Stimulated activated CD4-positive, alpha-beta T cell treated with anti-CD3 and anti-CD28 coated beads, TNF-alpha, amount 100 ng/mL, for 24 hours (primary cell): ENCODE data around the gene IGSF23.

Experiments
- DNase-seq, 3 experiments: peaks; one replicate each; pipeline ENCODE4 v3.0.0-alpha.2; 2020; ENCODE audit warnings: low read depth in 3 of 3

The IGSF23 gene, protein sequence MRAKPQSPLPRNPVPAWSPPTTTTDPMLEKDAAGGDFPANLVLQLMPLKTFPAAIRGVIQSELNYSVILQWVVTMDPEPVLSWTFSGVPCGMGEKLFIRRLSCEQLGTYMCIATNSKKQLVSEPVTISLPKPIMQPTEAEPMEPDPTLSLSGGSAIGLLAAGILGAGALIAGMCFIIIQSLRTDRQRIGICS

DNA sequence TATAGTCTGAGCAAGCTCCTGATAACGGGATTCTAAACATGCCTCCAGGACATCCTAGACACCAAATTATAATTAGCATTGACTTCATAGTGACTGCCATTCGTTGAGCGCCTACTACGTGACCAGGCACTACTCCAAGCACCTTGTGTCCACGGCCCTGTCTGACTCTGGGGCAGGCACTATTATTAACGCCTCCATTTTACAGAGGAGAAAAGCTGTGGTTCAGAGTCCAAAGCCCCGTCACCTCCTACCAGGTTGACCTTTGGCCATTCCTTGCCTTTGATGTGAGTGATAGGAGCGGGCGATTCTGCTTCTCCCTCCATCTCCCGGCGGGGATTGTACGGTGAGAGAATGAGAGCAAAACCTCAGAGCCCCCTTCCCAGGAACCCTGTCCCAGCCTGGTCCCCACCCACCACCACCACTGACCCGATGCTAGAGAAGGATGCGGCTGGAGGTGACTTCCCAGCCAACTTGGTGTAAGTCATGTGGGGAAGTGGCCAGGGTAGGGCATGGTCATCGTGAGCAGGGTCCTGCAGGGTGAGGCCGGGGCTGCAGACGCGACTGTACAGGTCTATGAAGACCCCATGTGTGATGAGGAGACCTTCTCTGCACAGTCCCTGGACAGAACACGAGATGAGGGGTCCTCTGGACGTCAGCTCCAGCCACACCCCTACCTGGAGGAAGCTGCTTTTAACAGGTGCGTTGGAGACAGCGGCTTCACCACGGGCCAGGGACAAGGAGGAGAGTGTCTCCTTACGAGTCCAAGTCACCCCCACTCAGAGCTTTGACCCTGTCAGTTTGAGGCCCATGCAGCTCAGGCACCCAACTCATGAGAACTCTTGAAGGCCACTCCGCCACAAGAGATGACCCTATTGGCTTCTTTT is at the start of gene IGSF23:
Gene IGSF23 (plus strand): TSS at position 269 of the 884 bp plus-strand sequence. CDS start 83 bp downstream, at position 352.
- DNase-seq = no peak

DNA sequence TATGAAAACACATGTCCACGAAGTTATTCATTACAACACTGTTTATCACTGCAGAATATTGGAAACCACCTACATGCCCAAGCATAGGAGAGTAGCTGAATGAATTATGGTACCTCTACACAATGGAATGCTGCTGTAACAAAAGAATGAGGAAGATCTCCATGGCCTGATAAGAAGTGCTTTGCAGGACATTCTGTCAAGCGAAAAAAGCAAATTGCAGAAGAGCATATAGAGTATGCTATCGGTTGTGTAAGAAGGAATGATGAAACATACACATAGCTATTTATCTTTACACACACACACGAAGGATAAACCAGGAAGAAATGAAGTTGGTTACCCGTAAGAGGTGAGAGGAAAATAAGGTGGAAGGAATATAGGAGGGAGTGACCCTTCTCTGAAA is 46.4 kb upstream of the IGSF23 start:
- DNase-seq = no peak

DNA sequence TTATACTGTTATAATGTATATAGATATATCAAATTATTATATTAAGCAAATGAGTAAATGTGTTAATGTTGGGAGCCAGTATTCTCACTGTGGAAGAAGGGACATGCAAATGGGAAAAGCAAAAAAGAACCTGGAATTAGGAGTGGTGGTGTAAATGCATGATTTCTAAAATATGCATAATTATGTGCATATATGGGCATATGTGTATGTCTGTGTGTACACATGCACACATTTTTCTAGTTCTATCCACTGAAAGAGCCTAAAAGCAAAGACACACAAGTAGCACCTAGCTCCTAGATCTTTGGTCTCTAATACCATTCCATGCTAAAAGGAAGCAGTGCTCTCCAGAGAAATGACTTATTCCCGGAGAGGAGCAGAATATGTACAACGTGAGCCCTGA is 45.6 kb upstream of the IGSF23 start:
- DNase-seq = no peak

DNA sequence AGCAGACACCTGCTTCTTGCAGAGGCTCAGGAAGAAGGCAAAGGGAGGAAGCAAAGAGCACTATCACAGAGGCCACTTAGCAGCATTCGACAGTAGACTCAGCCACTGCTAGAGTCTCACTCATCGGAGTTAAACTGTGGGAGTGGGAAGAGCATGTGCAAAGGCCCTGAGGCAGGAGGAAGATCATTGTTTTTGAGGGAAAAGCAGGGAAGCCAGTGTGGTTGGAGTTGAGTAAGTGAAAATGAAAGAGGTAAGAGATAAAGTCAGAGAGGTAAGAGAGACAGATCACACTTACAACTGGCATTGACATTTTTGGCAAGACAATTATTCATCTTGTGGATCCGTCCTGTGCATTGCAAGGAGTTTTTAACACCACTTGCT is 42.8 kb upstream of the IGSF23 start:
- DNase-seq = no peak

DNA sequence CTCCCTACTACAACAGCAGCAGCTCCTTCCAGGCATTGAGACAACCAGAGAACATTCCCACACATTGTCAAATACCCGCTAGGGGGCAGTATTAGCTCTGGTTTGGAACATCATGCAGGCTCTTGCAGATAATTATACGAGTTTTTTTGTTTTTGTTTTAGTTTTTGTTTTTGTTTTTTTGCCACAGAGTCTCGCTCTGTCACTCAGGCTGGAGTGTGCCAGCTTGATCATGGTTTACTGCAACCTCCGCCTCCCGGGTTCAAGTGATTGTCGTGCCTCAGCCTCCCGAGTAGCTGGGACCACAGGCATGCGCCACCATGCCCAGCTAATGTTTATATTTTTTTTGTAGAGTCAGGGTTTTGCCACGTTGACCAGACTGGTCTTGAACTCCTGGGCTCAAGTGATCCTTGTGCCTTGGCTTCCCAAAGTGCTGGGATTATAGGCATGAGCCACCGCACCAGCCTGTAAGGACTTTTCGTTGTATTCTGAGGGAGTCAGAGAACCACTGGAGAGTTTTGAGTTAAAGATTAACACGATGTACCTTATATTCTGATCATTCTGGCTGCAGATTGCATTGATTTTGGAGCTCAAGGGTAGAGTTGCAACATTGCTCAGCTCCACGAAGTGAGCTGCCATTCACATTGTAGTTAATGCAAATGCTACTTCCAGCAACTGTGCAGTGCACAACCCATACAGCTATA is 42.2 kb upstream of the IGSF23 start:
- peak in 2 of 3 experiments; percentile 31 to 34 for DNase-seq

DNA sequence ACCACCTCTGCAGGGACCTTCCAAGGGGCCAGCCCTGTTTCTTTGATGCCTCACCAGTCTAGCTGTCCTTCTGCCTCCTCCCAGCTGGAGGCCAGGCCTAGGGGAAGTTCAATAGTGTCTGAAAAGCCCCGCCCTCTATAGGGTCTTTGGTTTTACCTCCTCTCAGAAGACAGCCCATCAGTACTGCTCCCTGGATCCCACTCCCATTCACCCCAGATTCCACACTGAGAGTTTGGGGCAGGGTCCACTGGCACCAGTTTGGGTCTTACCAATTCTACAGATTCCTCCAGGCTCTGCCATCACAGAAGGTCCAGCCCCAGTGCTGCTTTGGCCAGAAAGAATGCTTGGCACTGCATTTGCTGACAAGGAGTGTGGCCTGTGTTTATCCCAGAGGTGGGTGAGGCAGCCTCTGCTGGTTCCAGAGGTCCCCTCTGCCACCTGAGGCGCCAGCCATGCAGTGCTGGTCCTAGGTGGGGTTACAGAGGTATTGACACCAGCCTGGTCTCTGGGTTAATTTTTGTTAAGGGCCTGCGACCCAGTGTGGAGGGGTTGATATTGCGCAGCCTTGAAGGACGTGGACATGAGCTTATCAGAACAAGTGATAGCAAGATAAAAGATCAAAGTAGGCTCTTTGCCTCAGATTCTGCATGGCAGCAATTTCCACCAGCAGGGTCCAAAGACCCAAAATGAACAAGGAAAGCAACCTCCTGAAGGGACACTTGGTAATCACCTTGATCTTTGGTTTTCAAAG is 41.4 kb upstream of the IGSF23 start:
- DNase-seq = no peak

DNA sequence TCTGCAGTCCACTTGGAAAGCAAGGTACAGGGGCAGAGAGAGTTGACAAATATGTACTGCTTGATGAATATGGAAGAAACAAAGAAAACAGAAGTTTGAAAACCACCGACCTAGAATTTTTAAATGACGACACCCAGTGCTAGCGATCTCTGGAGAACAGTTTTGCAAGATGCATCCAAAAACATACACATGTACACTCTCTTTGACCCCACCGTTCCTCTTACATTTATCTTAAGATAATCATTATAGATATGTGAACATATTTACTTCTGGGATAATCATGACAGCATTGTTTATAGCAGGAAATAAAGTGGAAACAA is 40.8 kb upstream of the IGSF23 start:
- no peak for DNase-seq

DNA sequence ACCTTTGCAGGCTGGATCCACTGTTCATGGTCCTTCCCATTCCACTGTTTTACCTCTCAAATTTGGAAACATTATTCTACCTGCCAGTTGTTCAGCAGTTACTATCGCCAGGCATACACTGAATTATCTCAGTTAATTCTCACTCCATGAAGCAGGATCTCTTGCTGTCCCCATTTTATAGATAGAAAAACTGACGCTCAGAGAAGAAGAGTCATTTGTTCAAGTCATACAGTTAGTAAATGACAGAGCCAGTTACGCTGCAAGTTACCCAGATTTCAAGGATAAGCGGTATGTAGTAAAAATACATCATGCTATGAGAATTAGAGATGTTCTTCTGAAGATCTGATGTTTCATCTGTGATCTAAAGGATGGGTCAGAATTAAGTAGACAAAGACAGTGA is 40.2 kb upstream of the IGSF23 start:
- DNase-seq = no peak

DNA sequence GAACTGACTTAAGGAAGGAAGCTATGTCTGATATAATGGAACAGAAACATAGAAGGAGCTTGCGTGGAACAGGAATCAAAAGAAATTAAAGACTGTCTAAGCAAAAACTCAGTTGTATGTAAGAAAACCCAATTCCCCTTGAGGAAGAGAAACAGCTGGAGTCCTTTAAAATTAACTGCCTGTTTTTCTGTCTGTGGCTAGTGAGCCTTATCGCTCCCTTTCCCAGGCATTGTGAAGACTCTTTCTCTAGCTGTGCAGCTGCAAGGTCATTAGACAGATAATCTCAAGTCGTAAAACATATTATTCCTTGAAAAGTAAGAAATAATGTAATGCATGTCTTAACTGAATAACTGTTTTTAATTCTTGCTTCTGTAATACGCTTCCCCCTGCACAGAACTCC is 39.7 kb upstream of the IGSF23 start:
- no peak for DNase-seq

DNA sequence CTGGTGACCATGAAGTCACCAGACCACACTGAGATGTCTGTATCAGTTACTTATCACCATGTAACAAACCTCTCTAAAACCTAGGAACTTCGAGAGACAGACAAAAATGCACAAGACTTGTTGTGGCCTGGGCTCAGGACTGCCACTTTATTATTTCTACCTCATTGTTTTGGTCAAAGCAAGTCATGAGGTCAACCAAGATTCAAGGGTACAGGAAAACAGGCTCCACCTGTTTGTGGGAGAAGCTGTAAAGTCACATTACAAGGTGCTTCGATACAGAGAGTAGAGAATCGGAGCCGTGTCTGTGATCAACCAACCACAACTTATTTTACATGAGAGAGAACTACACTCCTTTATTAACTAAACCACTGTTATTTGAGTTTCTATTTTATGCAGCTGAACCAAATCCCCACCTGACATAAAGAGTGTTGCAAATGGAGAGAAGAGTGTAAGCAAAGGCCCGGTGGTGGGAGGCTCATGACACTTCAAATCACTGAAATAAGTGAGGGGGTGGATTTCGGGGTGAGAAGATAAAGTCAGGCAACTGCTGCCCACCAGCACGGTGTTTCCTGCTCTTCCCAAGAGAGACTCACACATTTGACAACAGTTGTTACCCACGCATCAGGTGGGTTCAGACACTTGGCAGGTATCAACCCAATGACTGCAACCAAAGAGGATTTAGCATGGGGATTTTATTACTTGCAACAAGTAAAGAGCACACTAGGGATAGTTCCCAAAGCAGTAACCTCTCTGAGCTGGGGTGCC is 39.0 kb upstream of the IGSF23 start:
- DNase-seq = no peak

DNA sequence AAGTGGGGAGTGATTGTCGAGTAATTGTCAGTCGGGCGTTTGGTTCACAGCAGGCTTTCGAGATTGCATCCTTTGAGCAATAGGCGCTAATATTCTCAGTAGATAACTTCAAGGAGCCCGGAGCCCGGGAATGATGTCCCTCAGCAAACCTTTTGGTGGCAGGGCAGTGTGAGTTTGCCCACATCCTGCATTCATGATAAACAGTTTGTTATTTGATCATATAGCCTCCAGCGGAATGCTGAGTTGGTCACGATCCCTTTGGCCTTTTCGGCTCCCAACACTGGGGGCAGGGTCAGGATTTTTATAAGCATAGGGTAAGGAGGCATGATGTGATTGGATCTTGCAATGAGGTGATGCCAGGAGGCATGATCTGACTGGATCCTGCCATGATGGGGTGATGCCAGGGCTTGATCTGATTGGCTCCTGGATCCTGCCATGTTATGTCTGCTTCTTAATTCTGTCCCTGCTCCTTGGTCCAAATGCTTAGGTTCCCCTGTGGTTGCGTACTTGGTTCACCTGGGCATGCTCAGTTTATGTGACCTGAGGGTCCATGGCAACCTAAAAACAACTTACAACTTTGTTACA is 38.2 kb upstream of the IGSF23 start:
- DNase-seq = no peak

DNA sequence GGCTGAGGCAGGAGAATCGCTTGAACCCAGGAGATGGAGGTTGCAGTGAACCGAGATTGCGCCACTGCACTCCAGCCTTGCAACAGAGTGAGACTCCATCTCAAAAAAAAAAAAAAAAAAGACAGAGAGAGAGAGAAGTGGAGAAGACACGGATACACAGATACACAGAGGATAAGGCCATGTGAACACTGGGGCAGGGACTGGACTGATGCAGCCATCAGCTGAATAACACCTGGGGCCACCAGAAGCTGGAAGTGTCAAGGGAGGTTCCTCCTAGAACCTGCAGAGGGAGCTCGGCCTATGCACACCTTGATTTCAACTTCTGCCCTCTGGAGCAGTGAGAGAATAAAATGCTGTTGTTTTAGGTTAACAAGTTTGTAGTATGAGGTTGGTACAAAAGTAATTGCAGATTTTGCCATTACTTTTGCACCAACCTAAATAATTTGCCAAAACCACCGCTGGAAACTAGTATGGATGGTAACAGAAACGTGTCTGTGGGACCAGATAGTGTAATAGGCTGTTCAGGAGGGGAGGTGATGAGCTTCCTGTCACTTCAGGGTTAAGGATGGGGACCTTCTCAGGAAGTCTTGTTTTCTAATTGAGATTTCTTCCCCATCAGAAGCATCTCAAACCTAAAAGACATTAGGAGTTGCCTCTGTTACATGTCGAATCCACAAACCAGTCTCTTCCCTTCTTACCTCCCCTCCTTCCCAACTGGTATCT is 36.4 kb upstream of the IGSF23 start:
- no peak for DNase-seq

DNA sequence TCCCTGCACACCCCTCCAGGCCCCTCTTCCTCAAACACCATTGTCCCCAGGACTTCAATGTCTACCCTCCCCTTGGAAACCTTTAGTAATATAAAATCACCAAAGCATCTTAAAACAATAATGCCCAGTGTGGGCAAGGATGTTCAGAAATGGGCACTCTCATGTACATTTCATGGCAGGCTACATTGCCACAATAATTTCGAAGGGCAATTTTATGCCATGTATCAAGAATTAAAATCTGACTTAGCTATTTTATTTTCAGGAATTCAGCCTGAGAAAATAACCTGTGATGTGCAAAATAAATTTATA is 35.8 kb upstream of the IGSF23 start:
- DNase-seq = no peak

DNA sequence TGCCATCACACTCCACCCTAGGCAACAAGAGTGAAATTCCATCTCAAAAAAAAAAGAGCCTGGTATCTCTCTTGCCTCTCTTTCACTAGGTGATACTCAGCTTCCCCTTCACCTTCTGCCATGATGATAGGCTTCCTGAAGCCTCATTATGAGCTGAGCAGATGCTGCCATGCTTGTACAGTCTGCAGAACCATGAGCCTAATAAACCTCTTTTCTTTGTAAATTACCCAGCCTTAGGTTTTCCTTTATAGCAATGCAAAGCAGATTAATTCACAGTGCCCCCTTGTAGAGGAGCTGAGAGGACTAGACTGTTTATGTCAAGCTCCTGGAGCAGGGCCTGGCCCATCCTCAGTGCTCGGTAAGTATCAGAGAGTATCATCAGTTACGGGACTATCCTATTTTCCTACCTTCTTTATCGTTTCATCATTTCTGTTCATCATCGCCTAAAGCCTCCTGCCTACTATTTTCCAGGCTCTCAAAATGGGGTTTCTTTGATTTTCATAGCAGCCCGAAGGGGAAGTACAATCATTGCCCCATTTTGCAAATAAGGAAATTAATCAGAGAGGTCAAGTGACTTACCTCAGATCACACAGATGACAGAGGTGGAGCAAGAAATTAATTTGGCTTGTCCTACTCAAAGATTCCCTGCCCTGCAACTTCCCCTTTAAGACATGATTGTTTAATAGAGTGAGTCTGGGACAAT is 33.5 kb upstream of the IGSF23 start:
- DNase-seq = no peak

DNA sequence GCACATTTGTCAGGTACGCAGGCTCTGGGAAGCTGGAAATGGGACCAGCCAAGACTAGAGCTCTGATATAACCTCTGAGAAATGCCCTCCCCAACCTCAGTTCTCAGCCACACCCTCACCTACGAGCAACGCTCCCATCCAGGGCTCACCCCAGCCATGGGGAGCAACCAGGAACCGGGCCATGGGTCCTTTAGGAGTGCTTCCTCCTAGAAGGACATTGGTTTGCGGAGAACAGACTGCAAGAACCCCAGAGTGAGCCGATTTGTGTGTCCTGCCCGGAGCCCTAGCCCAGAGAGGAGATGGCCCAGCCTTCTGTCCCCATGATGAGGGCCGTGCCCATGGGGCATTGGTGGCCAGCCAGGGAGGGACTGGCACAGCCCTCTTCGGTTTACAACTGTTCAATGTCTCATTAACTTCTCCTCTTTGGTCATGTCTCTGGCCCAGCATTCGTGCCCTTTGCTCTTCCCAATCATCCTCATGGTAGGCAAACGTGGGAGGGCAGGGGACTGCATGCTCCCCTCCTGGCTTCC is 32.9 kb upstream of the IGSF23 start:
- no peak for DNase-seq

DNA sequence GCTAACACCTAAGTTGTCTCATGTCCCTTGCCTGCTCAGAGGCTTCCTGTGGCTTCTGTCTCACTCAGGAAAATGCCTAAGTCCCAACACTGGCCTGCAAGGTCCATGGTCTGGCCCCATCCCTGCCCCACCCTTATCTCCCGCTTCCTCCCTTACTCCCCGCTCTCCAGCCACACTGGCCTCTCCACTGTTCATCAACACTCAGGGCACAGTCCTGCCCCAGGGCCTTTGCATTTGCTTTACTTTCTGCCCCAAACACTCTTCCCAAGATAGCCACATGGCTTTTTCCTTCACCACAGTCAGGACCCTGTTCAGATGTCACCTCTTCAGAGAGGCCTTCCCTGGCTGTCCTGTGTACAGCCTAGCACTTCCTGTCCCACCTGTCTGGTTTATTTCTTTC is 32.1 kb upstream of the IGSF23 start:
- DNase-seq = no peak

DNA sequence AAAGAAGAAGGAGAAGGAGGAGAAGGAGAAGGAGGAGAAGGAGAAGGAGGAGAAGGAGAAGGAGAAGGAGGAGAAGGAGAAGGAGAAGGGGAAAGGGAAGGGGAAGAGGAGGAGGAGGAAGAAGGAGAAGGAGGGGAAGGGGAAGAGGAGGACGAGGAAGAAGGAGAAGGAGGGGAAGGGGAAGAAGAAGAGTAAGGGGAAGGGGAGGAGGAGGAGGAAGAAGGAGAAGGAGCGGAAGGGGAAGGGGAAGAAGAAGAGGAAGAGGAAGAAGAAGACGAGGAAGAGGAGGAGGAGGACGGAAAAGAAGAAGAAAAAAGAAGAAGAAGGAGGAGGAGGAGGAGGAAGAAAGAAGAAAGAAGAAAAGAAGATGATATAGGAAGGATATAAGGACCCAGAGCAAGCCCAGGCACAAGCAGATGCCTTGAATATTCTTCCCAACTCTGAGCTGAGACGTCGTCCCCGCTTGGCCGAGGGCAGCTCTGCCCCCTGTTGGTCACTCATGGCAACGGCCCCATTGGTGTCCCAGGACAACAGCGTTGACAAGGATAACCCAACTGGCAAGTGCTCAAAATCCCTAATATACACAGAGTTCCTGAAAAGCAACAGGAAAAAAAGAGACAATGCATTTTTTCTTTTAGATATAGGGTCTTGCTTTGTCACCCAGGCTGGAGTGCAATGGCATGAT is 30.6 kb upstream of the IGSF23 start:
- peak in 1 of 3 experiments; percentile 47 for DNase-seq

DNA sequence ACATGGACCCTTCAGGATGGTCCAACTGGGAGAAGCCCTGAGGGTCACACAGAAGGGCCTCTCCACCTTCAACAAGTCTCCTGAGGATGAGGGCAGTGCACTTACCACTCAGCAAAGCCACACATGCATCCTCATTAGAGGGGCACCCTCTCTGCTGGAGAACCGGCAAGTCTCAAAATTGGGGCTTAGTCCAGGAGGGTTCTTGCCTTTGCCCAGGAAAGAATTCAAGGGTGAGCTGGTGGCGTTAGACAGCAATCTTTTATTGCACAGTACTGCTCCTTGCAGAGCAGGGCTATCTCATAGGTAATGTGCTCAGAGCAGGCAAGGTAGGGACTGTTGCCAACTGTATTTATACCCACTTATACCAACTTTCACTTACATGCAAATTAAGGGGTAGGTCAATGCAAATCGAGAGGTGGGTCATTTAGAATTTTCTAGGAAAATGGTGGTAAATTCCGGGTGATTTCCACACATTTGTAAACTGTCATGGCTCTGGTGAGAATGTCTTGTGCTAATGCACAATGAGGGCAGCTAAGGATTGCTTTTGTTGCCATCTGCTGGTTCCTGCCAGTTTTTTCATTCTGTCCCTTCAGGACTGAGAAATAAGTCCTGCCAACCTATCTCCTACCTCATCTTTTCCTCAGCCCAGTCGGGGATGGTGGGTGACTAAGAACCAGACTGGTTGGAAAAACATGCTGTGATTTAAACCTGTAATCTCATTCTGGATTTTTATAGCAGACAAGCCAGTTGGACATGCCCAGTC is 27.8 kb upstream of the IGSF23 start:
- no peak for DNase-seq
